AG10803 (cell line): ENCODE results near the gene ZNG1A.
"Not testable (repeated sequence)": the region's sequence is repeated elsewhere in the genome, so short reads cannot be mapped to it uniquely, and the experiment has no call there.

ENCODE experiments used
- DNase-seq: peaks from one replicate; pipeline ENCODE4 v3.0.0; 2010; ENCODE audit warnings: low read depth
- H3K4me3 ChIP-seq: 2 replicates; pipeline ENCODE4 v1.5.1; 2011; ENCODE audit warnings: mild to moderate bottlenecking, low read length, control low read depth
- CTCF ChIP-seq: conservative IDR thresholded peaks from 2 replicates; pipeline ENCODE4 v1.5.1; 2011; ENCODE audit warnings: mild to moderate bottlenecking, low read length, control low read depth, inconsistent platforms

Gene ZNG1A

GRCh38 chr9:178970-179383 lies at the start of gene ZNG1A:
Gene ZNG1A, minus strand, starts transcription at chr9:179056. Its CDS starts 87 bp downstream, at chr9:178969.
- peak within 1 kb of the TSS; percentile 66 for H3K4me3 ChIP-seq
- DNase-seq = peak; percentile 58

GRCh38 chr9:227860-228259 lies 49.0 kb upstream of the ZNG1A start:
- DNase-seq = no peak
- H3K4me3 ChIP-seq = no peak overlapping the region
- TF ChIP-seq CTCF = no peak

- DNase-seq = no peak
- no peak for TF ChIP-seq CTCF
- no peak overlapping the region for H3K4me3 ChIP-seq
Measured at GRCh38 chr9:224582-225520, 46.0 kb upstream of the ZNG1A start.

GRCh38 chr9:224026-224425 lies 45.2 kb upstream of the ZNG1A start:
- DNase-seq = no peak
- H3K4me3 ChIP-seq = no peak overlapping the region
- TF ChIP-seq CTCF = no peak

GRCh38 chr9:223152-223551 lies 44.3 kb upstream of the ZNG1A start:
- no peak for TF ChIP-seq CTCF
- H3K4me3 ChIP-seq = no peak overlapping the region
- no peak for DNase-seq

- no peak for DNase-seq
- no peak for TF ChIP-seq CTCF
- no peak overlapping the region for H3K4me3 ChIP-seq
Measured at GRCh38 chr9:221989-222776, 43.3 kb upstream of the ZNG1A start.

- TF ChIP-seq CTCF = no peak
- no peak overlapping the region for H3K4me3 ChIP-seq
- no peak for DNase-seq
Measured at GRCh38 chr9:219670-220365, 41.0 kb upstream of the ZNG1A start.

GRCh38 chr9:219036-219435 lies 40.2 kb upstream of the ZNG1A start:
- not testable (repeated sequence) for H3K4me3 ChIP-seq, DNase-seq
